LNCaP clone FGC (cell line): ENCODE data around the gene RBL1.
"Not testable (repeated sequence)": the region's sequence is repeated elsewhere in the genome, so short reads cannot be mapped to it uniquely, and the experiment has no call there.

Source experiments
- DNase-seq: peaks from one replicate; pipeline ENCODE4 v3.0.0-alpha.2; 2011; ENCODE audit warnings: low read depth
- H3K4me3 ChIP-seq: 2 replicates; pipeline ENCODE4 v1.5.1; 2011; ENCODE audit warnings: mild to moderate bottlenecking, low read depth, low read length, control low read depth
- CTCF ChIP-seq: IDR thresholded peaks from 2 replicates; pipeline ENCODE4 v1.5.1; 2012; ENCODE audit warnings: mild to moderate bottlenecking; ENCODE audit not compliant: control insufficient read depth, insufficient read depth; ENCODE audit errors: extremely low read depth

RBL1 gene

GRCh38 chr20:36975099-36975818, 120.5 kb downstream of the RBL1 start:
- H3K4me3 ChIP-seq: no peak overlapping the region
- no peak for TF ChIP-seq CTCF
- no peak for DNase-seq

- no peak for TF ChIP-seq CTCF
- DNase-seq: no peak
- H3K4me3 ChIP-seq: no peak overlapping the region
Measured at GRCh38 chr20:36974660-36975059, 121.1 kb downstream of the RBL1 start.

GRCh38 chr20:36971103-36971502, 124.7 kb downstream of the RBL1 start:
- H3K4me3 ChIP-seq: no peak overlapping the region
- no peak for DNase-seq
- no peak for TF ChIP-seq CTCF

- no peak for DNase-seq
- no peak overlapping the region for H3K4me3 ChIP-seq
- no peak for TF ChIP-seq CTCF
Measured at GRCh38 chr20:36969478-36970186, 126.2 kb downstream of the RBL1 start.

- no peak for TF ChIP-seq CTCF
- DNase-seq: no peak
- H3K4me3 ChIP-seq: no peak overlapping the region
Measured at GRCh38 chr20:36969051-36969450, 126.7 kb downstream of the RBL1 start.

GRCh38 chr20:36967636-36968035, 128.2 kb downstream of the RBL1 start:
- H3K4me3 ChIP-seq: no peak overlapping the region
- no peak for TF ChIP-seq CTCF
- DNase-seq: no peak

- not testable (repeated sequence) for H3K4me3 ChIP-seq, DNase-seq
Measured at GRCh38 chr20:36966965-36967364, 128.8 kb downstream of the RBL1 start.

GRCh38 chr20:36962354-36962941, 133.3 kb downstream of the RBL1 start:
- H3K4me3 ChIP-seq, DNase-seq: not testable (repeated sequence)
